ENCODE measurements around the gene HEXIM1.
A peak's percentile ranks its signal among the peaks of the same experiment; 100 is the strongest.

HEXIM1 gene

DNA sequence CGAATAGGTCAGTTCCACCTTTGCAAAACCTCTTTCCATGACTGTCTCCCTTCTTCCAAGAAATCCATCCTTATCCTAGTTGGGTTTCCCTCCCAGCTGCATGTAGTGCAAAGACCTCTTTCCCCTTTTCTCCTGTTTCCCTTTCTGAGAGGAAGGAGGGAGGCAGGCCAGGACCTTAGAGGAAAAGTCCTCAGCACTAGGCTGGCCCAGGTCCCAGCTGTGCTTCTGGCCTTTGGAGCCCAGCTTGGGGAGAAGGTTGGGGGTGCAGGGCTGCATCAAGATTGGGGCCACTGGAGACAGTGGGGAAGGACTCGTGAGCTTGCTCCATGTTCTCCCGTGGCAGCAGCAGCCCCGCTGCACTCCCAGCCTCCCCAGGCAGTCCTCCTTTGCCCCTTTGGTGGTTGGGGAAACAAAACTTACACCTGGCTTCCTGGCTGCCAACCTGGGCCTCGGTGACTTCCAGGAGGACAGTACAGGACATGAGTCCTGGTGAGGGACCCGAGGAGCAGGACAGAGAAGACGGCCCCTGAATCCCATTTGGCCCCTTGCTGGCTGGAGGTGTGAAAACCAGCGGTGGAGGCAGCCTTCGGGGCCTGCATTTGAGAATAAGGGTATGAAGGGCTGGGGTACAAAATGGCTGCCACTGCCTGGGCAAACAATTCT lies 13.9 kb downstream of the HEXIM1 start:
- in situ Hi-C loops (cut with HindIII; ENCODE audit: low sequenced_read_pairs), result no loop called here
- H3K4me3 ChIP-seq (ENCODE audit: low read depth, low read length), result peak overlapping the region; percentile 33
- no peak for DNase-seq (ENCODE audit: low read depth, low spot score)
- TF ChIP-seq, protein P1, sequence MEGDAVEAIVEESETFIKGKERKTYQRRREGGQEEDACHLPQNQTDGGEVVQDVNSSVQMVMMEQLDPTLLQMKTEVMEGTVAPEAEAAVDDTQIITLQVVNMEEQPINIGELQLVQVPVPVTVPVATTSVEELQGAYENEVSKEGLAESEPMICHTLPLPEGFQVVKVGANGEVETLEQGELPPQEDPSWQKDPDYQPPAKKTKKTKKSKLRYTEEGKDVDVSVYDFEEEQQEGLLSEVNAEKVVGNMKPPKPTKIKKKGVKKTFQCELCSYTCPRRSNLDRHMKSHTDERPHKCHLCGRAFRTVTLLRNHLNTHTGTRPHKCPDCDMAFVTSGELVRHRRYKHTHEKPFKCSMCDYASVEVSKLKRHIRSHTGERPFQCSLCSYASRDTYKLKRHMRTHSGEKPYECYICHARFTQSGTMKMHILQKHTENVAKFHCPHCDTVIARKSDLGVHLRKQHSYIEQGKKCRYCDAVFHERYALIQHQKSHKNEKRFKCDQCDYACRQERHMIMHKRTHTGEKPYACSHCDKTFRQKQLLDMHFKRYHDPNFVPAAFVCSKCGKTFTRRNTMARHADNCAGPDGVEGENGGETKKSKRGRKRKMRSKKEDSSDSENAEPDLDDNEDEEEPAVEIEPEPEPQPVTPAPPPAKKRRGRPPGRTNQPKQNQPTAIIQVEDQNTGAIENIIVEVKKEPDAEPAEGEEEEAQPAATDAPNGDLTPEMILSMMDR (IDR thresholded peaks at IDR 0.05; ENCODE audit: low read depth, low read length), result no peak

DNA sequence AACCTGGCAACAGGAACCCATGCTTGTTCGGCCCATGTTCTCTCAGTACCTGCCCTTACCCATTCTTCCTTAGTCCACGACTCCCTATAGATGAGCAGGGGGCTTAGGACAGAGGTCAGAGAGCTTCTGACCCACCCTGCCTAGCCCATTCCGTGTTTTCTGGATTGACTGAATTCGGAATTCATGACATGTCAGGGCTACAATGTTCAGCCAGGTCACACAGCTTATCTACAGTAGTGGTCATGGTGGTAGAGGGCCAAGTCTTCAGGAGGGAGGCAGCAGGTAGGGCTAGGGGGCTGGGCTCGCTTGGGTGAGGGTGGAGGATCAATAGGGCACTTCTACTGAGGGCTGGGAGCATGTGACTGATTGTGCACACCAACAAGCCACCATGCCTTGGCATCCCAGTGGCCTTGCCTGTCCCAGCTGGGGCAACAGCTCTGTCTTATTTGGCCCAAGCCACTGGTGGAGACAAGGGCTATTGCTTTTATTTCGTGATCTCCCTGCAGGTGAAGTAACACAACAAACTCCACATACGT lies 16.5 kb downstream of the HEXIM1 start:
- no peak overlapping the region for H3K4me3 ChIP-seq (ENCODE audit: low read depth, low read length)
- in situ Hi-C loops (cut with HindIII; ENCODE audit: low sequenced_read_pairs), result no loop called here
- DNase-seq (ENCODE audit: low read depth, low spot score), result no peak
- TF ChIP-seq, protein P1 (IDR thresholded peaks at IDR 0.05; ENCODE audit: low read depth, low read length), result no peak

DNA sequence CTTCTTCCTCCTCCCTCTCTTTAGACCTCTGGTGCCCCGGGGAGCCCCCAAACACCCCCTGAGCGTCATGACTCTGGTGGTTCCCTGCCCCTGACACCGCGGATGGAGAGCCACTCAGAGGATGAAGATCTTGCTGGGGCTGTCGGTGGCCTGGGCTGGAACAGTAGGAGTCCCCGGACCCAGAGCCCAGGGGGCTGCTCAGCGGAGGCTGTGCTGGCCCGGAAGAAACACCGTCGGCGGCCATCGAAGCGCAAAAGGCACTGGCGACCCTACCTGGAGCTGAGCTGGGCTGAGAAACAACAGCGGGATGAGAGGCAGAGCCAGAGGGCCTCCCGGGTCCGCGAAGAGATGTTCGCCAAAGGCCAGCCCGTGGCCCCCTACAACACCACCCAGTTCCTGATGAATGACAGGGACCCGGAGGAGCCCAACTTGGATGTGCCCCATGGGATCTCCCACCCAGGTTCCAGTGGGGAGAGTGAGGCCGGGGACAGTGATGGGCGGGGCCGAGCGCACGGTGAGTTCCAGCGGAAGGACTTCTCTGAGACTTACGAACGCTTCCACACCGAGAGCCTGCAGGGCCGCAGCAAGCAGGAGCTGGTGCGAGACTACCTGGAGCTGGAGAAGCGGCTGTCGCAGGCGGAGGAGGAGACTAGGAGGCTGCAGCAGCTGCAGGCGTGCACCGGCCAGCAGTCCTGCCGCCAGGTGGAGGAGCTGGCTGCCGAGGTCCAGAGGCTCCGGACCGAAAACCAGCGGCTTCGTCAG lies 20.9 kb downstream of the HEXIM1 start:
- DNase-seq (ENCODE audit: low read depth, low spot score), result no peak
- in situ Hi-C loops (cut with HindIII; ENCODE audit: low sequenced_read_pairs), result no loop called here
- no peak overlapping the region for H3K4me3 ChIP-seq (ENCODE audit: low read depth, low read length)
- TF ChIP-seq, protein P1 (IDR thresholded peaks at IDR 0.05; ENCODE audit: low read depth, low read length), result no peak

DNA sequence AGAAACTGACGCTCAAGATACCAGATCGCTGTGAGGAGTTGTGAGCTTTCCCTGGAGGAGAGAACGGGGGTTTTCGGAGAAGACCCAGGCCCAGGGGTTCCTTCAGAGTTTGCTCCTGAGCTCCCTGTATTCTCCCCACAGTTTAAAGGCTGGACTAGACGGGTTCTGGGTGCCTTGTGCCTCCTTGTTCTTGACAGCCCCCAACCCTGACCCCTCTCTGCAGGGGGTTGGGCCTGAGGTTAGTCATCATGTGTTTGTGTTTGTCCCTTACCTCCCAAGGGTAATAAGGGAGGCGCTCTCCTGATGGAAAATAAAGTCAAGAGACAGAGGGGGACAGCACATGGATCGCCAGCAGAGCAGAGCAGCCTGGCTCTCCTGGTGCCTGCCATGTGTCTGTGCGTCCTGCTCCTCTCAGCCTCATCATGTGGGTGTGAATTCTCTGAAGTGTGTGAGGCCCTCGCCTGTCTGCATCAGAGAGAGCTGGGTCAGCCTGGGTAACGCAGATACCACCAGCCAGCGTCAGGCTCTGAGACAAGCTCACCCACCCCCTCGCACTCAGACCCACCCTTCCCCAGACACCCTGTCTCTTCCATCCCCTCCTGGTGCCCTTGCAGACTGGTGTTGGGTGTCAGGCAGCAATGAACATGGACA lies 22.1 kb downstream of the HEXIM1 start:
- no peak for DNase-seq (ENCODE audit: low read depth, low spot score)
- in situ Hi-C loops (cut with HindIII; ENCODE audit: low sequenced_read_pairs), result no loop called here
- TF ChIP-seq, protein P1 (IDR thresholded peaks at IDR 0.05; ENCODE audit: low read depth, low read length), result no peak
- H3K4me3 ChIP-seq (ENCODE audit: low read depth, low read length), result no peak overlapping the region

DNA sequence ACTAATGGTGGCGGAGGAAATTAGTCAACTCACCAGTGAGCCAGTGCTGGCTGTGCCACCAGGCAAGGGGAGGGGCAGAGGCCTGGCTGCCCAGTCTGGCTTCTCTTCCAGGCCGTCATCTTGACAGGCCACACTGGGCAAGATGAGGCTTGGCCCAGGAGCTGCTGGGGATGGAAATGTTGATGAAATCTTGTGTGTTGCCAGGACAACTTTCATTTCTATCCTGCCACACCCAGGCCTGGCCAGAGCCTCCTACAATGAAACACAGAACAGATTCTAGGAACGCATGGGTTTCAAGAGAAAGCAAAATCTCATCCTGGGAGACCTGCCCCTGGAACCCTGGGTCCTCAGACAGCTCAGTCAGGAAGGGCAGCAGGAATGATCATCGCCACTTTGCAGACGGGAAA lies 22.7 kb downstream of the HEXIM1 start:
- TF ChIP-seq, protein P1 (IDR thresholded peaks at IDR 0.05; ENCODE audit: low read depth, low read length), result no peak
- in situ Hi-C loops (cut with HindIII; ENCODE audit: low sequenced_read_pairs), result no loop called here
- H3K4me3 ChIP-seq (ENCODE audit: low read depth, low read length), result no peak overlapping the region
- DNase-seq (ENCODE audit: low read depth, low spot score), result peak; percentile 74

DNA sequence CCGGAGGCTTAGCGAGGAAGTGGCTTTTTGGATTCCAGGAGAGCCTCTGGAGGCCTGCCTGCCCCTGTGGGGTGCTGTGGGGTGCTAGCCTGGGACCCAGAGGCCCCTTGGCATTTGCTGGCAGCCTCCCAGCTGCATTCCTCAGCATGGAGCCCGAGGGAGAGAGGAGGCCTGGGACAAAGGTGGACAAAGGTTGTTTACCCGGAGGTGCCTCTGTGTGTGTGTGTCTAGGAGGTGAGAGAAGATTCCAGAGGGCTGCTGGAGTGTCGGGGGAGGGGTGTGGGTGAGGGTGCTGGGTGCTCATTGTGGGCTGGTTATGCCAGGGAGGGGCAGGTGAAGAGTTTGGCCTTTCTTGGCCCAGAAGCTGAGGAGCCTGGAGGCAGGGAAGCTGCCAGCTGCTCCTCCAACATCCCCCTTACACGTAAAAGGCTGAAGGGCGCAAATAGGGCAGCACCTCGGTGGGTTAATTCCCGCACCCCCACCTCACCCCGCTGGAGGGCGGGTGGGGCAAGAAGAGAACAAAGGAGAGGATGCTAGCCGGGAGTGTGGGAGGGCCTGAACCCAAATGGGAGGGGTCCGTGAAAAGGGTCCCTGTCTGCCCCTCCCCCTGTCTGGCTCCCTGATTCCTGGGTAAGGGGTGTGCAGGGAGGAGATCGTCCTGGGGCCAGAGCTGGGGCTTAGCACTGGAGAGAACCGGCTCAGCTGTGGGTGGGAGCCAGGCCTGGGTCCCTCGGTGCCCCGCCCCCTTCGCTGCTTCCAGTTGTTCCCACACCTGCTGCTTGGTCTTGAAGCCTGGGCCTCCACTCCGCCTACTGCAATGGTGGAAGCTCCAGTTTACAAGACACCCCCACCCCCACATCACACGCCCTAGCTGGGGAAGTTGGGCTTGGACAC lies 23.3 kb downstream of the HEXIM1 start:
- DNase-seq (ENCODE audit: low read depth, low spot score), result no peak
- TF ChIP-seq, protein P1 (IDR thresholded peaks at IDR 0.05; ENCODE audit: low read depth, low read length), result no peak
- in situ Hi-C loops (cut with HindIII; ENCODE audit: low sequenced_read_pairs), result no loop called here
- H3K4me3 ChIP-seq (ENCODE audit: low read depth, low read length), result no peak overlapping the region

Measured in astrocyte of the spinal cord (primary cell).